HG02798 (cell line): Measurements from ENCODE around the gene CAV1.

ENCODE experiments used
- ATAC-seq: cut with Tn5 transposase; IDR thresholded peaks from one replicate; pipeline ENCODE4 v1.9.1; 2021; ENCODE audit warnings: mild to moderate bottlenecking; ENCODE audit not compliant: unreplicated experiment, poor library complexity

CAV1 gene

DNA sequence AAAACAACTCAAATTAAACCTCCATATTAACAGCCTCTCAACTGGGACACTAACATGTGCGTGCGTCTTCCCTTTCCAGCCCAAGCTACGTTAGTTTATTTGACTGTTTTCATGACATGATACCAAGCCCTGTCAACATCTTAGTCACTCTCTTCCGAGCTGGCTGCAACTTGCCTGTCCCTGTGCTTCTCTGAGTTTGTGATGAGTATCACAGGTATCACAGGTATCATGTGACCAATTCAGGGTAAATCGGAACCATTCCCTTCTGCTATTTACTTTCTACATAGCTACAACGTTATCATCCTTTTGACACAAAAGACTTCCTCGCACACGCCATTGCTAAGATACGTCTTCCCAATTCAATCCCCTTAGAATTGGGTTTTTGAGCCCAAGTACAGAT, 70.2 kb downstream of the CAV1 start:
- ATAC-seq = no peak

DNA sequence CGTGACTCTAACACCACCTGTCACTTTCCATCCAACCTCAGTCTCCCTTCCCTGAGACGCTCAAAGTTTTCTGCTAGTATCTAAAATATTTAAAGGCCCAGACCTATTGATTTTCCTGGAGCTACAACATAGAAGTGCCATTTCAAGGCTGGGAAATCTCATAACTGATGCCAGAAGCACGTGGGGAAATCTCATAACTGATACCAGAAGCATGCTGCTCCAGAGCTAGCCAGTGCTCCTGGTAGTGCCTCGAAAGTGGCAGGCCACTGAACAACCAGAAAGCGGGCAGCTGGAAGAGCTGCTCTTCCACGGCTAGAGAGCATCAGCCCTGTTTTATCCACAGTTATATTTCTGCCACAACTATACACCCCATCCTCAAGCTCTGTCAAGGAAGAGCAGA, 72.5 kb downstream of the CAV1 start:
- ATAC-seq = no peak

DNA sequence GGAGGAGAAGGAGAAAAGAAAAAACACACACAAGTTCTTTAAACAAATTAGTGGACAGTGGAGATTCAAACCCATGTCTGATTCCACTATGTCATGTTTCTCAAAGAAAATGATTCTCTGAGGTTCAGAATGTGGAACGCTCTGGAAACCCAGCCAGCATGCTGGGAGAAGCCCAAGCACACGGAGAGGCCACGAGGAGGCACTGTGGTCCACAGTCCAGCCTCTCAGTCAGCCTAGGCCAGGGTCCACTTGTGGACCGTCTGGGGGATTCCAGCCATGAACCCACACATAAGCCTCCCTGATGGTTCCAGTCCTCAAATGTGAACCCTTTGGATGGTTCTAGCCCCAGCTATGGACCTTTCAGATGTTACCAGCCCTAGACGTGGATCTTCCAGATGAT, 73.4 kb downstream of the CAV1 start:
- no peak for ATAC-seq

DNA sequence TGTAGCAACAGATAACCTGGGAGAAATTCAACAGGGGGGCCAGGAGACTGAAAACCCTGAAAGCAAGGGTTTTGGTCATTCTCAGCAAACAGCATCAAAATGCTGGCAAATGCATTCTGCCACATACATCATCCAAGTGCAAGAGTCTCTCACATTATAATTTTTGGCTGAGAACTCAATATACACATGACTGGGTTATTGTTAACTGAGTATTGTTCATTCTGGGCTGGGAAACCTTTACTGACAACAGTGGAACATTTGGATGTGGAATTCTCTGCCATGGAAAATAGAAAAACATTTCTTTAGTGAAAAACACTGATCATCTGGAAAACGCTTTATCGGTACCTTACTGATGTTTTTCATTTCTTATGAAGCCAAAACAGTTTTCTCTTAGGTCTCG, 74.0 kb downstream of the CAV1 start:
- no peak for ATAC-seq

DNA sequence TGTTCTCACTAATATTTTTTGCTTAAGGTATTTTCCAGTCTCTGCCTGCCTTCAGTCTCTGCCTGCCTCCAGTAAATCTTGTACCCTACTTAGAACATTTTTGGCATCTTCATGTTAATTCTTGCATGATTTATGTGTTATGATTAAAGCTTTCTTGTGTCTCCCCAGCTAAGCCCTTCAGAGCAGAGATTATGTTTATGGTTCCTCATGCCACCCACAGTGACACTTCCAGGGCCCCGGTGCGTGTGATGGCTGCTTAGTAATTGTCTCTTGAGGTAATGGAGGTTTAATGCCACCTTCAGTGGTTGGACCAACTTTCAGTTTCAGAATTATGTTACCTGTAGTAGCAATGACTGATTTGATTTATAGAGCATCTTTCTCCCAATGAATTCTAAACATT, 76.6 kb downstream of the CAV1 start:
- ATAC-seq = peak; percentile 53

DNA sequence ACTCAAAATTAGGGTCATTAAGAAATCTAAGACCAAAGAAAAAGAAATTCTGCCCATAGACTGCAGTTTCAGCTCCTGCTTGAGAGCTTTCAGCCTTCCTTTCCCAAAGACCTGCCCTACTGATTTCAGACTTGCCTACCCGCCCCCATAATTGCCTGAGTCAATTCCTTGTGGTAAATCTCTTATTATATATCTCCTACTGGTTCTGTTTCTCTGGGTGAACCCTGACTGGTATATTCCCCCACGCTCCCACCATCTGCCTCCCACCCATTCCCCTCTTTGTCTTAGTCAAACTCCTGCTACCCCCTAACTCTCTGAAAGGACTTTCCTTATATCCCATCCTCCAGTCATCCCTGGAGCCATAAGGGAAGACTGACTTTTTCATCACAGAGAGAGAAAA, 82.5 kb downstream of the CAV1 start:
- no peak for ATAC-seq

DNA sequence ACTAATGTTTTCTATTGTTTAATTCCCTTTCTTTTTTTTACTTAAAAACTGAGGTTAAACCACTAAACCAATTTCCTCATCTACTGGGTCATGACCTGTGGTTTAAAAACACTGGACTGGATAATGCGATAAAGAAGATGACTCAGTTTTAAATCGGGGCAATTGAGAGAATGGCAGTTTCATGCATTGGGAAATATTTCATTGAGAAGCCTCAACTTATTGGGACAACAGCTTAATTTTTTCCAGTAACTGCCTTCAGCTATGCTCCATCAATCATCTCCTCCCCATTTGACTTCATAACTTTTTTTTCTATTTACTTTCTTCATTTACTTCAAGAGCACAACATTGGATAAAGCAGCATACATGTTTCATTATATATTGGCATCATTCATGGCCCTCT, 85.4 kb downstream of the CAV1 start:
- no peak for ATAC-seq

DNA sequence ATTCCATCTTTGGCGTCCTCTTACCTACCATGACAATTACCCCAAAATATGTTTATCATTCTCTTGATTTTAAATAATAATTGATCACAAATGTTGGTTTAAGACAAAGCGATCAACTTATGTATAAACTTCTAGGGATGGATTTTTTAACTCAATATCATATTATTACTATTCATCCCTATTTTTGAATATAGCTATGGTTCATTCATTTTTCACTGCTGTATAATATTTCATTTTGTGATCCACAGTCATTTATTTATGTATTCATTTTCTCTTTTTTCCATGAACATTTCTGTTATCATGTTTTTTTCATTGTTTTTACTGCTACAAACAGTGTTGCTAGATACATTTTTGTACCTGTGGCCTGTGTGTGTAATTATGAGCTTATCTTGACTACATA, 85.9 kb downstream of the CAV1 start:
- no peak for ATAC-seq
